SH-SY5Y (cell line): ENCODE measurements around the gene UBA1.

Experiments
- GATA2 ChIP-seq: IDR thresholded peaks from 2 replicates; pipeline ENCODE4 v1.6.1; 2011; ENCODE audit warnings: mild to moderate bottlenecking, low read depth, low read length
- GATA3 ChIP-seq: IDR thresholded peaks from 2 replicates; pipeline ENCODE4 v1.6.1; 2011; ENCODE audit warnings: low read depth, mild to moderate bottlenecking, low read length, moderate library complexity

- TF ChIP-seq GATA2 (no peak), GATA3 (no peak)
Measured at GRCh38 chrX:47194194-47194787, 662 bp downstream of the UBA1 start.
